Lower leg skin (tissue), 4 donors: Measurements from ENCODE around the gene ZDHHC9. TPM values are rescaled to one million over a fixed set of nuclear protein-coding genes. Genes with fewer than 3 reads are reported as not detected.
A peak's percentile ranks its signal among the peaks of the same experiment; 100 is the strongest.

Experiments used
- DNase-seq, 2 donors: peaks; one replicate each; pipeline ENCODE4 v3.0.0-alpha.2; 2019; ENCODE audit warnings: low spot score in 2 of 2
- H3K4me3 ChIP-seq: fragments of 200-600 bp; sonication (generic); 2 replicates; pipeline ENCODE4 v1.5.1; 2017; ENCODE audit warnings: mild to moderate bottlenecking, low read depth; ENCODE audit not compliant: poor library complexity, severe bottlenecking
- POLR2A ChIP-seq, 2 donors: fragments of 450-650 bp; IDR thresholded peaks; one replicate each; pipeline ENCODE4 v1.6.1; 2016 to 2017; ENCODE audit warnings: antibody characterized with exemption in 2 of 2, mild to moderate bottlenecking in 1 of 2, moderate library complexity in 1 of 2
- WGBS, 2 donors: methylation state at CpG; one replicate each; pipeline ENCODE4 v1.1.5; 2018; 5-methylcytosine and 5-hydroxymethylcytosine counted together
- intact Hi-C: fragments of 100-400 bp; cut with DNase I; formaldehyde crosslinking; loops from one replicate; pipeline ENCODE4 v1.15.0; 2023; ENCODE audit warnings: low total_unique reads
- total RNA-seq, 4 donors: library from RNA; depleted of rRNA; stranded (reverse); fragments of >200 nt; gene quantifications; one replicate each; pipeline ENCODE4 v1.1.0, GENCODE V29; 2016
- TF ChIP-seq, protein P1 (sequence below), 3 donors: fragments of 450-650 bp; IDR thresholded peaks; one replicate each; pipeline ENCODE4 v1.5.1; 2016; ENCODE audit warnings: antibody characterized with exemption in 3 of 3, mild to moderate bottlenecking in 3 of 3, moderate library complexity in 2 of 3

Gene ZDHHC9
- total RNA-seq, 4 donors from 2014 or later: 23.8 to 58.0 (median 40.1) TPM

DNA sequence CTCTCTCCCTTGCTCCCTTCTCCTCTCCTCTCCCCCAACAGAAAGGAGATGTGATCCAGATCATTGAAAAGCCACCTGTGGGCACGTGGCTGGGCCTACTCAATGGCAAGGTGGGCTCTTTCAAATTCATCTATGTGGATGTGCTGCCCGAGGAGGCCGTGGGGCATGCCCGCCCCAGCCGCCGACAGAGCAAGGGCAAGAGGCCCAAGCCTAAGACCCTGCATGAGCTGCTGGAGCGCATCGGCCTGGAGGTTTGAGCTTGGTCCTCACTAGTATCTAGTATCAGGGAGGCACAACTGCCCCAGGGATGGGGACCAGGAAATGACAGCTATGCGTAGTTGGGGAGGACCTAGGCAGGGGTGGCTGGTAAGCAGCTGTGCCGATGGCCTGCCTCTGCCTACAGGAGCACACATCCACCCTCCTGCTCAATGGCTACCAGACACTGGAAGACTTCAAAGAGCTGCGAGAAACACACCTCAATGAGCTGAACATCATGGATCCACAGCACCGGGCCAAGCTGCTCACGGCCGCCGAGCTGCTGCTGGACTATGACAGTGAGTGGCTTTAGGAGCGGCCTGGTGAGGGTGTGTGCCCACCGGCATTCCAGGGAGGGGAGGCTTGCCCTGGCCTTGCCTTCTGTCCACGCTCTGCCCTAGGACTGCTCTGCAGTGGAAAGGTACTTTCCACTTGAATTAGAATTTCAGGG, 50.9 kb downstream of the ZDHHC9 start:
- intact Hi-C loops: no loop called here
- DNase-seq: peak in 1 of 2 donors; percentile 74
- WGBS, 2 donors: 90 to 100% methylated on average over 5 to 16 of the region's 18 CpGs
- TF ChIP-seq, protein P1, sequence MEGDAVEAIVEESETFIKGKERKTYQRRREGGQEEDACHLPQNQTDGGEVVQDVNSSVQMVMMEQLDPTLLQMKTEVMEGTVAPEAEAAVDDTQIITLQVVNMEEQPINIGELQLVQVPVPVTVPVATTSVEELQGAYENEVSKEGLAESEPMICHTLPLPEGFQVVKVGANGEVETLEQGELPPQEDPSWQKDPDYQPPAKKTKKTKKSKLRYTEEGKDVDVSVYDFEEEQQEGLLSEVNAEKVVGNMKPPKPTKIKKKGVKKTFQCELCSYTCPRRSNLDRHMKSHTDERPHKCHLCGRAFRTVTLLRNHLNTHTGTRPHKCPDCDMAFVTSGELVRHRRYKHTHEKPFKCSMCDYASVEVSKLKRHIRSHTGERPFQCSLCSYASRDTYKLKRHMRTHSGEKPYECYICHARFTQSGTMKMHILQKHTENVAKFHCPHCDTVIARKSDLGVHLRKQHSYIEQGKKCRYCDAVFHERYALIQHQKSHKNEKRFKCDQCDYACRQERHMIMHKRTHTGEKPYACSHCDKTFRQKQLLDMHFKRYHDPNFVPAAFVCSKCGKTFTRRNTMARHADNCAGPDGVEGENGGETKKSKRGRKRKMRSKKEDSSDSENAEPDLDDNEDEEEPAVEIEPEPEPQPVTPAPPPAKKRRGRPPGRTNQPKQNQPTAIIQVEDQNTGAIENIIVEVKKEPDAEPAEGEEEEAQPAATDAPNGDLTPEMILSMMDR (IDR thresholded peaks at IDR 0.05): no peak
- TF ChIP-seq POLR2A (IDR thresholded peaks at IDR 0.05): no peak
- no peak overlapping the region for H3K4me3 ChIP-seq

DNA sequence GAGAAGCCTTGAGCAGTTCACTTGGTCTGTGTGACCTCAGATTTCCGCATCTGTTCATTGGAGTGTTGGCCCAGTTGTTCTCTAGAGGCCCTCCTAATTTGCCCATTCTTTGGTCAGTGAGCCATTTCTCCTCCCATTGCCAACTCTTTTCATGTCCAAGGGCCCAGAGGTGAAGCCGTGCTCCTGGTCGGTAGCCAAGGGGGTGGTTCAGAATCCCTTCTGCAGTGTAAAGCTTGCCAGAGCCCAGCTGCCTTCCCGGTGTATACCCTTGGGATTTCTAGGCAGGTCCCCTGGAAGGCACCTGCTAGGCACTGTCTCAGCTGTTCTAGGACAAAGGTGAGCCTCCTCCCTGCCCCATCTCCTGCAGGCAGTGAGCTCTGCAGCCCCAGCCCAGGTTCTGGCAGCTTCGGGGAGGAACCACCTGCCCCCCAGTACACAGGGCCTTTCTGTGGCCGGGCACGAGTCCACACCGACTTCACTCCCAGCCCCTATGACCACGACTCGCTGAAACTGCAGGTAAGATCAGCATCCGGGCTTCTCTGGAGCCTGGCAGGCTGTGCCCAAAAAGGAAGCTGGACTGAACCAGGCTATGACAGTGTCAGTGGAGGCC, 51.6 kb downstream of the ZDHHC9 start:
- intact Hi-C loops: no loop called here
- 82 to 83% methylated on average over 10 to 11 of the region's 11 CpGs for WGBS, 2 donors
- H3K4me3 ChIP-seq: no peak overlapping the region
- peak in 1 of 2 donors; percentile 80 for DNase-seq
- TF ChIP-seq POLR2A (IDR thresholded peaks at IDR 0.05): no peak
- TF ChIP-seq, protein P1 (IDR thresholded peaks at IDR 0.05): no peak

DNA sequence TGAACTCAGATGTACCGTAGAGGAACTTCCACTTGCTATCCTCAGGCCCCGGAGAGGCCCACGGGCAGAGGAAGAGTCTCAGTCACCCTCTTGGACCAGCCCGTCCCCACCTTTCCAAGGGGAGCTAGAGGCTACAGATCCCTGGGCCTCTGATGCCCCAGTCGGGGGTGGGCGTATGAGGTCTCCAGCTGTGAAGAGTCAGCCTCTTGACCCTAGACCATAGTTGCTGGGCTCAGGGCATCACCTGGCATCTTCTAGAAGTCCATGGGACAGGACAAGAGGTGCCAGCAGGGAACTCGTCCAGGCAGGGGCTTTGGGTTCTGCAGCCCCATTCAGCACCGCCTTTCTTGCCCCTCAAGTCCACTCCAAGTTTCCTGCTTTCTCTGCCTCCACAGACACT, 52.4 kb downstream of the ZDHHC9 start:
- intact Hi-C loops: no loop called here
- DNase-seq: no peak
- TF ChIP-seq POLR2A (IDR thresholded peaks at IDR 0.05): no peak
- TF ChIP-seq, protein P1 (IDR thresholded peaks at IDR 0.05): no peak
- WGBS, 2 donors: 82 to 84% methylated on average over 6 to 8 of the region's 8 CpGs
- no peak overlapping the region for H3K4me3 ChIP-seq

DNA sequence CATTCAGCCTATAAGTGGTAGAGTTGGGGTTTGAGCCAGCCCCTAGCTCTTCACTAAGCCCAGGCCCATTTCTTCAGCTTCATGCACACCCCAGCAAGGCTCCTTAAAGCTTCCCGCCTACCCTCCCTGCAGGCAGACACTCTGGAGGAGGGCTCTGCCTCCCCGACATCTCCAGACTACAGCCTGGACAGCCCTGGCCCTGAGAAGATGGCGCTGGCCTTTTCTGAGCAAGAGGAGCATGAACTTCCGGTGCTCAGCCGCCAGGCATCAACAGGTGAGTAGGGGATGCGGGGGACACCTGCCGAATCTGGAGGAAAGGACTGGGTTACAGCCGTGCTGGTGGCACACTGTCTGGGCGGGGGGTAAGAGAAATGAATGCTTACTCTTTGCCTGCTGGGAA, 52.9 kb downstream of the ZDHHC9 start:
- TF ChIP-seq, protein P1 (IDR thresholded peaks at IDR 0.05): no peak
- TF ChIP-seq POLR2A (IDR thresholded peaks at IDR 0.05): no peak
- no peak overlapping the region for H3K4me3 ChIP-seq
- WGBS, 2 donors: 87 to 95% methylated on average over 7 to 9 of the region's 9 CpGs
- intact Hi-C loops: no loop called here
- peak in 1 of 2 donors; percentile 71 for DNase-seq

DNA sequence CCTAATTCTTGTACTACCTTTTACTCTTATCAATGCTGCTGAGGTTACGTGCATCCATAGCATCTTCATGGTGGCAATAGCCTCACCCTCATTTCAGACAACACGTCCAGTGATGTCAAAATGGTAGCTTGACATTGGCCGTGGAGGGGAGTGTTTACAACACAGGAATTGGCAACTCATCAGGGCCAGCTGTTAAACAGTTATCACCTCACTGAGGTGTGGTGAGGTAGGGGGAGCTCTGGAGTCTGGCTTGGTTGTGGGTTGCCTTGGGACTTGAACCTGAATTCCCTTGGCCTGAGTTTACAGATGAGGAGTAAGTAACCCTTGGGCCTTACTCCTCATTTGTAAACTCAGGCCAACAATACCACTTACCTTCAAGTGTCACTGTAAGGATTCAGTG, 53.5 kb downstream of the ZDHHC9 start:
- no peak overlapping the region for H3K4me3 ChIP-seq
- intact Hi-C loops: no loop called here
- TF ChIP-seq, protein P1 (IDR thresholded peaks at IDR 0.05): no peak
- 90 to 91% methylated on average over 3 of the region's 3 CpGs for WGBS, 2 donors
- no peak for DNase-seq
